Measurements from ENCODE around the gene NCAN.

NCAN gene

GRCh38 chr19:19294914-19295313 is 83.2 kb downstream of the NCAN start:
- TF ChIP-seq CTCF (conservative IDR thresholded peaks at IDR 0.05; ENCODE audit: low read depth, low read length), result no peak
- H3K4me3 ChIP-seq (ENCODE audit: low read depth, low read length), result no peak overlapping the region
- no peak for DNase-seq (ENCODE audit: low read depth)

- H3K4me3 ChIP-seq (ENCODE audit: low read depth, low read length), result no peak overlapping the region
- no peak for DNase-seq (ENCODE audit: low read depth)
- no peak for TF ChIP-seq CTCF (conservative IDR thresholded peaks at IDR 0.05; ENCODE audit: low read depth, low read length)
These were observed 85.4 kb downstream of the NCAN start for GRCh38 chr19:19296953-19297689.

GRCh38 chr19:19297759-19298158 is 86.0 kb downstream of the NCAN start:
- no peak for DNase-seq (ENCODE audit: low read depth)
- no peak for TF ChIP-seq CTCF (conservative IDR thresholded peaks at IDR 0.05; ENCODE audit: low read depth, low read length)

GRCh38 chr19:19300613-19301012 is 88.9 kb downstream of the NCAN start:
- no peak for TF ChIP-seq CTCF (conservative IDR thresholded peaks at IDR 0.05; ENCODE audit: low read depth, low read length)
- no peak overlapping the region for H3K4me3 ChIP-seq (ENCODE audit: low read depth, low read length)
- no peak for DNase-seq (ENCODE audit: low read depth)

More at GRCh38 chr19:19297759-19298158, 86.0 kb downstream of the NCAN start:
- H3K4me3 ChIP-seq (ENCODE audit: low read depth, low read length), result no peak overlapping the region

Data from choroid plexus epithelial cell (primary cell).